Activated CD4-positive, CD25-positive, alpha-beta regulatory T cell treated with anti-CD3 and anti-CD28 coated beads, Interleukin-2, amount 50 U/mL, for 24 hours (primary cell): Measurements from ENCODE around the gene CYTH2.
"Not testable (repeated sequence)": the region's sequence is repeated elsewhere in the genome, so short reads cannot be mapped to it uniquely, and the experiment has no call there.

Source experiments
- ATAC-seq, 2 donors: fragments of 150-1000 bp; cut with Tn5 transposase; one replicate each; pipeline ENCODE4 v1.10.0; 2021; ENCODE audit warnings: mild to moderate bottlenecking in 1 of 2, moderate library complexity in 1 of 2

Gene CYTH2

GRCh38 chr19:48513289-48514122 lies 44.3 kb downstream of the CYTH2 start:
- peak; percentile 85 to 87 for ATAC-seq

- no peak for ATAC-seq
Observed at GRCh38 chr19:48514123-48514458, 44.9 kb downstream of the CYTH2 start.

GRCh38 chr19:48516536-48516935 lies 47.4 kb downstream of the CYTH2 start:
- no peak for ATAC-seq

- no peak for ATAC-seq
Observed at GRCh38 chr19:48518207-48518606, 49.0 kb downstream of the CYTH2 start.

- not testable (repeated sequence) for ATAC-seq
Observed at GRCh38 chr19:48519426-48519825, 50.3 kb downstream of the CYTH2 start.

GRCh38 chr19:48520134-48520533 lies 51.0 kb downstream of the CYTH2 start:
- no peak for ATAC-seq

GRCh38 chr19:48524221-48524620 lies 55.1 kb downstream of the CYTH2 start:
- ATAC-seq, result no peak

GRCh38 chr19:48524732-48525131 lies 55.6 kb downstream of the CYTH2 start:
- ATAC-seq, result no peak

GRCh38 chr19:48529156-48529555 lies 60.0 kb downstream of the CYTH2 start:
- no peak for ATAC-seq

- no peak for ATAC-seq
Observed at GRCh38 chr19:48530066-48530720, 61.0 kb downstream of the CYTH2 start.

GRCh38 chr19:48530770-48531169 lies 61.6 kb downstream of the CYTH2 start:
- no peak for ATAC-seq
